GM23338 (cell line): Measurements from ENCODE around the gene PSMD6. TPM values are rescaled to one million over a fixed set of nuclear protein-coding genes. Genes with fewer than 3 reads are reported as not detected.
A peak's percentile ranks its signal among the peaks of the same experiment; 100 is the strongest.

Experiments used
- ATAC-seq: fragments of 200-7000 bp; cut with Tn5 transposase; 3 replicates; pipeline ENCODE4 v1.9.1; 2020
- DNase-seq: peaks from one replicate; pipeline ENCODE4 v3.0.0-alpha.2; 2015; ENCODE audit warnings: low spot score
- H2AFZ ChIP-seq: fragments of 200-600 bp; sonication (generic); 2 replicates; pipeline ENCODE4 v1.8.0; 2016; ENCODE audit warnings: antibody characterized with exemption, mild to moderate bottlenecking, moderate library complexity
- H3F3A ChIP-seq: fragments of 200-600 bp; sonication (generic); replicated peaks from 2 replicates; pipeline ENCODE4 v1.8.0; 2017; ENCODE audit warnings: antibody characterized with exemption, mixed run types, low read depth
- H3K27ac ChIP-seq: fragments of 200-600 bp; sonication (generic); 2 replicates; pipeline ENCODE4 v1.6.1; 2016; ENCODE audit warnings: low read depth
- H3K27me3 ChIP-seq: fragments of 200-600 bp; sonication (generic); 2 replicates; pipeline ENCODE4 v1.8.0; 2016; ENCODE audit warnings: mild to moderate bottlenecking, mixed run types, moderate library complexity; ENCODE audit not compliant: insufficient read depth
- H3K36me3 ChIP-seq: fragments of 200-600 bp; sonication (generic); 2 replicates; pipeline ENCODE4 v1.8.0; 2016; ENCODE audit warnings: mild to moderate bottlenecking; ENCODE audit not compliant: insufficient read depth
- H3K4me1 ChIP-seq: fragments of 200-600 bp; sonication (generic); 2 replicates; pipeline ENCODE4 v1.8.0; 2016; ENCODE audit warnings: mild to moderate bottlenecking, moderate library complexity; ENCODE audit not compliant: insufficient read depth
- H3K4me2 ChIP-seq: fragments of 200-600 bp; sonication (generic); 2 replicates; pipeline ENCODE4 v1.7.1; 2017; ENCODE audit warnings: mixed run types
- H3K4me3 ChIP-seq: fragments of 200-600 bp; sonication (generic); 2 replicates; pipeline ENCODE4 v1.6.1; 2016; ENCODE audit warnings: mixed run types
- H3K79me2 ChIP-seq: fragments of 200-600 bp; sonication (generic); replicated peaks from 2 replicates; pipeline ENCODE4 v1.8.0; 2017; ENCODE audit warnings: mild to moderate bottlenecking; ENCODE audit not compliant: insufficient read depth
- H3K9me2 ChIP-seq: fragments of 200-600 bp; sonication (generic); 2 replicates; pipeline ENCODE4 v1.8.0; 2017; ENCODE audit not compliant: insufficient read depth
- H4K20me1 ChIP-seq: fragments of 200-600 bp; sonication (generic); replicated peaks from 2 replicates; pipeline ENCODE4 v1.8.0; 2017; ENCODE audit warnings: mild to moderate bottlenecking; ENCODE audit not compliant: insufficient read depth
- H3K27ac Mint-ChIP-seq: 2 replicates; pipeline ENCODE4 v1.8.0; 2020; ENCODE audit warnings: inconsistent platforms, mild to moderate bottlenecking, moderate library complexity, mixed read lengths
- H3K27me3 Mint-ChIP-seq: 3 replicates; pipeline ENCODE4 v1.8.0; 2022; ENCODE audit warnings: low read depth, mild to moderate bottlenecking, moderate library complexity, mixed read lengths, inconsistent platforms; ENCODE audit not compliant: insufficient read depth, poor library complexity
- H3K36me3 Mint-ChIP-seq: 3 replicates; pipeline ENCODE4 v1.8.0; 2021; ENCODE audit warnings: low read depth, mild to moderate bottlenecking, inconsistent platforms, moderate library complexity, mixed read lengths
- H3K4me1 Mint-ChIP-seq: 3 replicates; pipeline ENCODE4 v1.8.0; 2020; ENCODE audit warnings: mild to moderate bottlenecking, inconsistent platforms, mixed read lengths
- H3K4me3 Mint-ChIP-seq: 3 replicates; pipeline ENCODE4 v1.8.0; 2021; ENCODE audit warnings: moderate library complexity, mild to moderate bottlenecking, inconsistent platforms, mixed read lengths
- H3K9me3 Mint-ChIP-seq: 3 replicates; pipeline ENCODE4 v1.8.0; 2020; ENCODE audit warnings: moderate library complexity, mild to moderate bottlenecking, inconsistent platforms, mixed read lengths
- CREB1 ChIP-seq: fragments of 250-450 bp; sonication (Bioruptor Pico); IDR thresholded peaks from 2 replicates; pipeline ENCODE4 v1.5.0; 2020; ENCODE audit warnings: low read depth, mild to moderate bottlenecking, moderate library complexity
- CTCF ChIP-seq, 2 experiments: fragments of 200-600 bp in 1 of 2; sonication (generic) in 1 of 2; conservative IDR thresholded peaks; 2 replicates each; pipeline versions ENCODE4 v1.5.1 to v1.6.1; 2016 to 2017; ENCODE audit warnings: antibody characterized with exemption in 2 of 2, low read depth in 2 of 2, mild to moderate bottlenecking in 2 of 2, moderate library complexity in 1 of 2
- EZH2phosphoT487 ChIP-seq: fragments of 200-600 bp; sonication (generic); IDR thresholded peaks from one replicate; pipeline ENCODE4 v1.8.1; 2018; ENCODE audit warnings: antibody characterized with exemption; ENCODE audit not compliant: unreplicated experiment
- NANOG ChIP-seq: IDR thresholded peaks from 2 replicates; pipeline ENCODE4 v1.6.1; 2016; ENCODE audit warnings: antibody characterized with exemption, borderline replicate concordance
- POLR2AphosphoS5 ChIP-seq: IDR thresholded peaks from 2 replicates; pipeline ENCODE4 v1.6.1; 2016; ENCODE audit warnings: antibody characterized with exemption, low read depth
- STAT1 ChIP-seq: IDR thresholded peaks from one replicate; pipeline ENCODE4 v1.6.1; 2016; ENCODE audit warnings: antibody characterized with exemption; ENCODE audit not compliant: unreplicated experiment
- polyA plus RNA-seq: library from polyadenylated mRNA; unstranded; fragments of >200 nt; fragmentation: Nextera tagmentation; extraction: Ambion mirVana; gene quantifications from 2 replicates; pipeline ENCODE4 v1.2.1, GENCODE V29; 2016
- total RNA-seq: library from RNA; depleted of rRNA; stranded (reverse); fragments of >200 nt; shearing (Covaris generic); gene quantifications from 2 replicates; pipeline ENCODE4 v1.2.3, GENCODE V29; 2014

The PSMD6 gene
- total and polyA plus RNA-seq, 2 experiments from 2014 or later, result 98.1 to 205 TPM

DNA sequence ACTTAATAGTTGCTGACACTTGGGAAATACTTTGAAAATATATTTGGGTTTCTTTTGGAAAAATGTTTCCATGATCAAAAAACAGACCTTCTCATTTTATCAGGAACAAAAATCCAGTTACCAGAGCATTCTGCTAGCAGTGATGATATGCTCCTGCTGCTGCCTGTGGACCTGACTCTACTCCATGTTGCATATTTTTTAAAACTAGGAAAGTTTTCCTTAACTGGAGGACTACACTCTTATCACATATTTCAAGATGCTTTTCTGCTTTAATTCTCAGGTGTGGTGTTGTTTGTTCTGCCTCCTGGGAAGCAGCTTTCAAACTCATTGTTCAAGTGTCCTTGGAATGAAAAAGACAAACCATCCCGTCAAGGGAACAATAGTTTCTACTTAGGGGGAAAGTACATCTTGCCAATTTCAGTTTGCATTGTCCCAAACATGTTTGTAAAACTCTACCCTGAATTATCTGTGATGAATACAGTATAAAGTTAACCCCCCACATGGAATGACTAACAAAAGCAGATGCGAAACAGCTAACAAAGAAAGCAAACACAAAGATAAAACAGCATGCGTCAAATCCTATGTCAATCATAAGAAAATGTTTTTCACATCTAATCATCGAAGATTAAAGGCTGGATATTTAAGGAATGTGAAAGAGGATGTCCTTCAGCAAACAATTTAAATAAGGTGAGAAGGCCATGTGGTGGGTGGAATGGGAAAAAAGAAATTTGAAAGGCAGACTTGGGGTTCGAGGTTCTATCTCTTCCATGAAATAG, 40.1 kb upstream of the PSMD6 start:
- DNase-seq (peak; percentile 49), ATAC-seq (peak; percentile 73)
- Mint-ChIP-seq H3K27me3 (no peaks in the 10 kb centered on the region), H3K36me3 (no peaks in the 10 kb centered on the region), H3K9me3 (no peaks in the 10 kb centered on the region), H3K4me1 (peaks cover 22% of the 10 kb centered on the region), H3K4me3 (no peak overlapping the region), H3K27ac (no peak overlapping the region)
- H3K27ac ChIP-seq, result no peak overlapping the region
- H2AFZ ChIP-seq, result no peak overlapping the region
- H3K36me3 ChIP-seq, result no peaks in the 10 kb centered on the region
- H3F3A ChIP-seq, result no peaks in the 10 kb centered on the region
- peak overlapping the region; percentile 7; the same call in 1 of the 2 replicates for H3K4me2 ChIP-seq
- H3K79me2 ChIP-seq, result no peaks in the 10 kb centered on the region
- H3K4me1 ChIP-seq, result peaks cover 19% of the 10 kb centered on the region; the same call in 1 of the 2 replicates
- no peak overlapping the region for H3K4me3 ChIP-seq
- no peaks in the 10 kb centered on the region for H3K27me3 ChIP-seq
- no peaks in the 10 kb centered on the region for H4K20me1 ChIP-seq
- no peaks in the 10 kb centered on the region for H3K9me2 ChIP-seq
- TF ChIP-seq NANOG, result peak; percentile 10; the same call in 1 of the 2 replicates
- 0 out of 2 replicates have a peak, but pooled peaks have one; percentile 5 for TF ChIP-seq CREB1 (CRISPR knock-in tag)
- no peak for TF ChIP-seq STAT1
- TF ChIP-seq CTCF (conservative IDR thresholded peaks at IDR 0.05; ENCODE audit: low read depth in 2 of 2), result no peak

DNA sequence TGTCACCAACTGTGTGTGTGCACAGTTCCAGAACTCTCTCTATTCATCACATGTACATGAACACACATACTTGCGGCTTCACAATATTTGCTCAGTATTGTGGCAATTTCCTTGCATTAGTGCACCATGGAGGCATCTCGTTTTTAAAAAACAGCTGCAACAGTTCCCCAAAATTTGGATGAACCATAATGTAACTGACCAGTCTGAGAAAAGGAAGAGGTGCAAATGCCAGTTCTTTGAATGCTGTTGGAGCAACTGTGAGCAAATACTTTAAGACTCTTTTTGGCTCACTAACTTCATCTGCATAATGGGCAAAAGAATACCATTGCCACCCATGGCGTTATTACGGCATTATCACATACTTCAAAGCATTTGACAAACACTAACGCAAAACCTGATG, 38.3 kb upstream of the PSMD6 start:
- Histone ChIP-seq H3K4me2 (no peak overlapping the region), H3K4me1 (peaks cover 19% of the 10 kb centered on the region; the same call in 1 of the 2 replicates), H3K9me2 (no peaks in the 10 kb centered on the region), H4K20me1 (no peaks in the 10 kb centered on the region), H3K79me2 (no peaks in the 10 kb centered on the region), H3K27me3 (no peaks in the 10 kb centered on the region), H3K27ac (no peak overlapping the region), H3K4me3 (no peak overlapping the region), H3K36me3 (no peaks in the 10 kb centered on the region), H2AFZ (no peak overlapping the region), H3F3A (no peaks in the 10 kb centered on the region)
- Mint-ChIP-seq H3K9me3 (no peaks in the 10 kb centered on the region), H3K4me3 (no peak overlapping the region), H3K4me1 (peaks cover 22% of the 10 kb centered on the region), H3K27ac (no peak overlapping the region), H3K36me3 (no peaks in the 10 kb centered on the region), H3K27me3 (no peaks in the 10 kb centered on the region)
- no peak for ATAC-seq
- no peak for DNase-seq
- TF ChIP-seq EZH2phosphoT487 (no peak), POLR2AphosphoS5 (no peak), NANOG (no peak)

- Mint-ChIP-seq H3K9me3 (no peaks in the 10 kb centered on the region), H3K27ac (no peak overlapping the region), H3K4me3 (no peak overlapping the region), H3K4me1 (peaks cover 20% of the 10 kb centered on the region), H3K27me3 (no peaks in the 10 kb centered on the region), H3K36me3 (no peaks in the 10 kb centered on the region)
- Histone ChIP-seq H4K20me1 (no peaks in the 10 kb centered on the region), H3K36me3 (no peaks in the 10 kb centered on the region), H3K4me3 (no peak overlapping the region), H3K9me2 (no peaks in the 10 kb centered on the region), H2AFZ (no peak overlapping the region), H3K27me3 (no peaks in the 10 kb centered on the region), H3F3A (no peaks in the 10 kb centered on the region), H3K4me2 (no peak overlapping the region), H3K27ac (no peak overlapping the region), H3K4me1 (peaks cover 19% of the 10 kb centered on the region; the same call in 1 of the 2 replicates), H3K79me2 (no peaks in the 10 kb centered on the region)
- ATAC-seq, result no peak
- DNase-seq, result no peak
- TF ChIP-seq NANOG, result no peak
Observed at GRCh38 chr3:64059484-64060175, 36.3 kb upstream of the PSMD6 start.
